Measurements from ENCODE around the gene PPIL1.

Gene PPIL1

DNA sequence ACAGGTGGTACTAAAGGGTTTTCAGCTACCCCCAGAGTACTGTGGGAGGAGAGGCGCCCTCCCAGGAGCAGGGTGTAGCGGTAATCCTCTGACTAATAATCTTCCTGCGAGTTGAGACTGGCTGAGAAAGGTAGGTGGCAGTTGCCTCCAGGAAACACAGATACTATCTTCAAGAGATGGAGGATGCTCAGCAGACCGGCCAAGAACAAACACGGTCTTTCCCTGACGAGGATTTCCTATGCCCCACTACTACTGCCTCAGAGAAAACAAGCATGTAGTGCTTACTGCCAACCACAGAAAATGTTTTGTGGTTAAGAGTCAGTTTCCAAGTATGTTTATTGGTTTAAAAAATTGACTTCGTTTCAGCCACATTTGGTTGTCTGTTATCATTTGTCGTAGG is 38.0 kb upstream of the PPIL1 start:
- H3K36me3 ChIP-seq (ENCODE audit: control insufficient read depth in 5 of 5, insufficient read depth in 5 of 5, low read length in 5 of 5) = peaks cover 6 to 58% (median 47%) of the 10 kb centered on the region in 5 donors

DNA sequence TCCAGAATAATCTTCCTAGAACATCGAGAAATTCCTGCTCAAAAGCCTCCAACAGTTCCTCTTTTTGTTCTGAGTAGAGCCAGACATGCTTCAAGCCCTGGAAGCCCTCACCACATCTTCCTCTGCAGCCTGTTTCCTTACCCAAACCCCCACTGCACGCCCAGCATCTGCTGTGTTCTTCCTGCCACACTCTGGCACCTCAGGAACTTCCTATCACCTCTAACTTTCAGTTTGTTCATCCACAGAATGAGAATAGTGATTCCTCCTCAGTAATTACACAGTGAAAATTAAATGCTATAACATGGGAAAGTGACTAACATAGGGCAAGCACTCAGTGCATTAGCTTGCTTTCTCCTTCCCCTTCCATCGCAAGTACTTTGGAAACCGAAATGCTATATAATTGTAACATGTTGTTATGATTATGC is 37.4 kb upstream of the PPIL1 start:
- no peak overlapping the region for H3K27ac ChIP-seq (ENCODE audit: low read depth, low read length)
- no peak overlapping the region for H3K9ac ChIP-seq (ENCODE audit: low read length in 5 of 5)
- H3K36me3 ChIP-seq (ENCODE audit: control insufficient read depth in 5 of 5, insufficient read depth in 5 of 5, low read length in 5 of 5) = peaks cover 6 to 52% (median 42%) of the 10 kb centered on the region in 5 donors
- H3K4me3 ChIP-seq (ENCODE audit: low read depth in 1 of 5, low read length in 5 of 5) = no peak overlapping the region
- H3K9me3 ChIP-seq (ENCODE audit: control insufficient read depth in 5 of 5, low read length in 5 of 5) = no peaks in the 10 kb centered on the region
- no peaks in the 10 kb centered on the region for H3K27me3 ChIP-seq (ENCODE audit: control insufficient read depth in 5 of 5, insufficient read depth in 4 of 5, low read length in 5 of 5)
- peaks cover 0 to 16% (median 9%) of the 10 kb centered on the region in 5 donors for H3K4me1 ChIP-seq (ENCODE audit: control insufficient read depth in 5 of 5, insufficient read depth in 5 of 5, low read length in 5 of 5)

More for the DNA sequence above, 38.0 kb upstream of the PPIL1 start:
- Histone ChIP-seq H3K4me3 (ENCODE audit: low read depth in 1 of 5, low read length in 5 of 5) (no peak overlapping the region), H3K27ac (ENCODE audit: low read depth, low read length) (no peak overlapping the region), H3K27me3 (ENCODE audit: control insufficient read depth in 5 of 5, insufficient read depth in 4 of 5, low read length in 5 of 5) (no peaks in the 10 kb centered on the region), H3K9ac (ENCODE audit: low read length in 5 of 5) (no peak overlapping the region), H3K9me3 (ENCODE audit: control insufficient read depth in 5 of 5, low read length in 5 of 5) (no peaks in the 10 kb centered on the region), H3K4me1 (ENCODE audit: control insufficient read depth in 5 of 5, insufficient read depth in 5 of 5, low read length in 5 of 5) (peaks cover 0 to 18% (median 11%) of the 10 kb centered on the region in 5 donors)

GRCh38 chr6:36908747-36909146 is 34.1 kb upstream of the PPIL1 start:
- Histone ChIP-seq H3K36me3 (ENCODE audit: control insufficient read depth in 5 of 5, insufficient read depth in 5 of 5, low read length in 5 of 5) (peaks cover 16 to 47% (median 39%) of the 10 kb centered on the region in 5 donors), H3K4me1 (ENCODE audit: control insufficient read depth in 5 of 5, insufficient read depth in 5 of 5, low read length in 5 of 5) (peaks cover 0 to 15% (median 6%) of the 10 kb centered on the region in 5 donors), H3K9ac (ENCODE audit: low read length in 5 of 5) (no peak overlapping the region), H3K27me3 (ENCODE audit: control insufficient read depth in 5 of 5, insufficient read depth in 4 of 5, low read length in 5 of 5) (no peaks in the 10 kb centered on the region), H3K27ac (ENCODE audit: low read depth, low read length) (no peak overlapping the region), H3K9me3 (ENCODE audit: control insufficient read depth in 5 of 5, low read length in 5 of 5) (no peaks in the 10 kb centered on the region), H3K4me3 (ENCODE audit: low read depth in 1 of 5, low read length in 5 of 5) (no peak overlapping the region)

- peaks cover 0 to 15% (median 6%) of the 10 kb centered on the region in 5 donors for H3K4me1 ChIP-seq (ENCODE audit: control insufficient read depth in 5 of 5, insufficient read depth in 5 of 5, low read length in 5 of 5)
- H3K4me3 ChIP-seq (ENCODE audit: low read depth in 1 of 5, low read length in 5 of 5) = no peak overlapping the region
- H3K36me3 ChIP-seq (ENCODE audit: control insufficient read depth in 5 of 5, insufficient read depth in 5 of 5, low read length in 5 of 5) = peaks cover 17 to 49% (median 38%) of the 10 kb centered on the region in 5 donors
- H3K9me3 ChIP-seq (ENCODE audit: control insufficient read depth in 5 of 5, low read length in 5 of 5) = no peaks in the 10 kb centered on the region
- H3K27ac ChIP-seq (ENCODE audit: low read depth, low read length) = no peak overlapping the region
- H3K9ac ChIP-seq (ENCODE audit: low read length in 5 of 5) = peak overlapping the region in 1 of 5 donors; percentile 25
- no peaks in the 10 kb centered on the region for H3K27me3 ChIP-seq (ENCODE audit: control insufficient read depth in 5 of 5, insufficient read depth in 4 of 5, low read length in 5 of 5)
Observed at GRCh38 chr6:36907781-36908180, 33.2 kb upstream of the PPIL1 start.

- H3K36me3 ChIP-seq (ENCODE audit: control insufficient read depth in 5 of 5, insufficient read depth in 5 of 5, low read length in 5 of 5) = peaks cover 19 to 49% (median 39%) of the 10 kb centered on the region in 5 donors
- no peaks in the 10 kb centered on the region for H3K9me3 ChIP-seq (ENCODE audit: control insufficient read depth in 5 of 5, low read length in 5 of 5)
- H3K27ac ChIP-seq (ENCODE audit: low read depth, low read length) = no peak overlapping the region
- H3K9ac ChIP-seq (ENCODE audit: low read length in 5 of 5) = no peak overlapping the region
- no peaks in the 10 kb centered on the region for H3K27me3 ChIP-seq (ENCODE audit: control insufficient read depth in 5 of 5, insufficient read depth in 4 of 5, low read length in 5 of 5)
- H3K4me1 ChIP-seq (ENCODE audit: control insufficient read depth in 5 of 5, insufficient read depth in 5 of 5, low read length in 5 of 5) = peaks cover 0 to 7% (median 2%) of the 10 kb centered on the region in 5 donors
- H3K4me3 ChIP-seq (ENCODE audit: low read depth in 1 of 5, low read length in 5 of 5) = no peak overlapping the region
Observed at GRCh38 chr6:36906539-36907325, 32.1 kb upstream of the PPIL1 start.

- peaks cover 19 to 53% (median 43%) of the 10 kb centered on the region in 5 donors for H3K36me3 ChIP-seq (ENCODE audit: control insufficient read depth in 5 of 5, insufficient read depth in 5 of 5, low read length in 5 of 5)
- H3K27ac ChIP-seq (ENCODE audit: low read depth, low read length) = no peak overlapping the region
- no peaks in the 10 kb centered on the region for H3K27me3 ChIP-seq (ENCODE audit: control insufficient read depth in 5 of 5, insufficient read depth in 4 of 5, low read length in 5 of 5)
- no peaks in the 10 kb centered on the region for H3K9me3 ChIP-seq (ENCODE audit: control insufficient read depth in 5 of 5, low read length in 5 of 5)
- H3K9ac ChIP-seq (ENCODE audit: low read length in 5 of 5) = no peak overlapping the region
- H3K4me1 ChIP-seq (ENCODE audit: control insufficient read depth in 5 of 5, insufficient read depth in 5 of 5, low read length in 5 of 5) = peaks cover 0 to 6% (median 2%) of the 10 kb centered on the region in 5 donors
- no peak overlapping the region for H3K4me3 ChIP-seq (ENCODE audit: low read depth in 1 of 5, low read length in 5 of 5)
Observed at GRCh38 chr6:36904851-36905393, 30.3 kb upstream of the PPIL1 start.

GRCh38 chr6:36904114-36904513 is 29.5 kb upstream of the PPIL1 start:
- H3K36me3 ChIP-seq (ENCODE audit: control insufficient read depth in 5 of 5, insufficient read depth in 5 of 5, low read length in 5 of 5) = peaks cover 24 to 58% (median 48%) of the 10 kb centered on the region in 5 donors
- H3K4me1 ChIP-seq (ENCODE audit: control insufficient read depth in 5 of 5, insufficient read depth in 5 of 5, low read length in 5 of 5) = peaks cover 0 to 6% (median 2%) of the 10 kb centered on the region in 5 donors
- H3K4me3 ChIP-seq (ENCODE audit: low read depth in 1 of 5, low read length in 5 of 5) = no peak overlapping the region
- no peaks in the 10 kb centered on the region for H3K27me3 ChIP-seq (ENCODE audit: control insufficient read depth in 5 of 5, insufficient read depth in 4 of 5, low read length in 5 of 5)
- H3K9me3 ChIP-seq (ENCODE audit: control insufficient read depth in 5 of 5, low read length in 5 of 5) = no peaks in the 10 kb centered on the region
- no peak overlapping the region for H3K9ac ChIP-seq (ENCODE audit: low read length in 5 of 5)
- H3K27ac ChIP-seq (ENCODE audit: low read depth, low read length) = no peak overlapping the region

- Histone ChIP-seq H3K4me1 (ENCODE audit: control insufficient read depth in 5 of 5, insufficient read depth in 5 of 5, low read length in 5 of 5) (no peaks in the 10 kb centered on the region), H3K27ac (ENCODE audit: low read depth, low read length) (no peak overlapping the region), H3K9me3 (ENCODE audit: control insufficient read depth in 5 of 5, low read length in 5 of 5) (no peaks in the 10 kb centered on the region), H3K36me3 (ENCODE audit: control insufficient read depth in 5 of 5, insufficient read depth in 5 of 5, low read length in 5 of 5) (peaks cover 27 to 42% (median 36%) of the 10 kb centered on the region in 5 donors), H3K9ac (ENCODE audit: low read length in 5 of 5) (no peak overlapping the region), H3K27me3 (ENCODE audit: control insufficient read depth in 5 of 5, insufficient read depth in 4 of 5, low read length in 5 of 5) (no peaks in the 10 kb centered on the region), H3K4me3 (ENCODE audit: low read depth in 1 of 5, low read length in 5 of 5) (no peak overlapping the region)
Observed at GRCh38 chr6:36897609-36898008, 23.0 kb upstream of the PPIL1 start.

GRCh38 chr6:36893976-36894932 is 19.7 kb upstream of the PPIL1 start:
- no peaks in the 10 kb centered on the region for H3K9me3 ChIP-seq (ENCODE audit: control insufficient read depth in 5 of 5, low read length in 5 of 5)
- no peak overlapping the region for H3K4me3 ChIP-seq (ENCODE audit: low read depth in 1 of 5, low read length in 5 of 5)
- H3K27ac ChIP-seq (ENCODE audit: low read depth, low read length) = no peak overlapping the region
- no peaks in the 10 kb centered on the region for H3K27me3 ChIP-seq (ENCODE audit: control insufficient read depth in 5 of 5, insufficient read depth in 4 of 5, low read length in 5 of 5)
- H3K36me3 ChIP-seq (ENCODE audit: control insufficient read depth in 5 of 5, insufficient read depth in 5 of 5, low read length in 5 of 5) = peaks cover 17 to 31% (median 21%) of the 10 kb centered on the region in 5 donors
- H3K9ac ChIP-seq (ENCODE audit: low read length in 5 of 5) = no peak overlapping the region
- H3K4me1 ChIP-seq (ENCODE audit: control insufficient read depth in 5 of 5, insufficient read depth in 5 of 5, low read length in 5 of 5) = no peaks in the 10 kb centered on the region
